ENCODE data around the gene SERBP1.

SERBP1 gene

GRCh38 chr1:67359592-67359991, 70.6 kb downstream of the SERBP1 start:
- DNase-seq: no peak
